ENCODE measurements around the gene ARID4B.

- TF ChIP-seq REST (IDR thresholded peaks at IDR 0.05; ENCODE audit: insufficient replicate concordance, low read depth) (no peak), POLR2AphosphoS5 (IDR thresholded peaks at IDR 0.05; ENCODE audit: low read depth) (no peak), CTCF (IDR thresholded peaks at IDR 0.05; ENCODE audit: insufficient read depth, low read length) (no peak), GABPA (IDR thresholded peaks at IDR 0.05; ENCODE audit: low read depth) (no peak), SPI1 (IDR thresholded peaks at IDR 0.05; ENCODE audit: borderline replicate concordance, low read depth) (no peak)
These were observed 49.6 kb downstream of the ARID4B start for GRCh38 chr1:235278233-235278914.
